Lung microvascular endothelial cell (primary cell): ENCODE data around the gene SYT1. TPM values are rescaled to one million over a fixed set of nuclear protein-coding genes. Genes with fewer than 3 reads are reported as not detected.

Experiments
- DNase-seq, 2 donors: peaks; one replicate each; pipeline versions ENCODE4 v3.0.0 to v3.0.0-alpha.2; 2010; ENCODE audit warnings: low read depth in 2 of 2
- total RNA-seq: library from RNA; depleted of rRNA; stranded (reverse); fragments of >200 nt; gene quantifications from 2 replicates; pipeline ENCODE4 v1.2.1, GENCODE V29; 2014

The SYT1 gene
- total RNA-seq, 1 donor from 2014 or later: 5.4 TPM

- no peak for DNase-seq
Observed at GRCh38 chr12:79434561-79434960, 570.0 kb downstream of the SYT1 start.

DNA sequence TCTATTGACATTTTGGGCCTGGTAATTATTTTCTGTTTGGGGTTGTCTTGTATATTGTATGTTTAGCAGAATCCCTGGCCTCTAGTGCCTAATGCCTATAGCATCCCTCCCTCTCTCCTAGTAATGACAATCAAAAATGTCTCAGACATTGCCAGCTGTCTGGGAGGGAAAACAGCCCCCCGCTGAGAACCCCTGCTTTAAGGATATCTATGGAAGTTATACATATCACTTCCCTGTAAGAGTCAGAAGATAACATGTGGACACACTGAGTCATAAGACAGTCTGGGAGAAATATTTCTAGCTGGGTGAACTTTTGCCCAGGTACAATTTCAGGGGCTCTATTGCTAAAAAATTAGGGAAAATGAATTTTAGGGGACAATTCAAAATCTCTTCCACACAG lies 571.2 kb downstream of the SYT1 start:
- no peak for DNase-seq

DNA sequence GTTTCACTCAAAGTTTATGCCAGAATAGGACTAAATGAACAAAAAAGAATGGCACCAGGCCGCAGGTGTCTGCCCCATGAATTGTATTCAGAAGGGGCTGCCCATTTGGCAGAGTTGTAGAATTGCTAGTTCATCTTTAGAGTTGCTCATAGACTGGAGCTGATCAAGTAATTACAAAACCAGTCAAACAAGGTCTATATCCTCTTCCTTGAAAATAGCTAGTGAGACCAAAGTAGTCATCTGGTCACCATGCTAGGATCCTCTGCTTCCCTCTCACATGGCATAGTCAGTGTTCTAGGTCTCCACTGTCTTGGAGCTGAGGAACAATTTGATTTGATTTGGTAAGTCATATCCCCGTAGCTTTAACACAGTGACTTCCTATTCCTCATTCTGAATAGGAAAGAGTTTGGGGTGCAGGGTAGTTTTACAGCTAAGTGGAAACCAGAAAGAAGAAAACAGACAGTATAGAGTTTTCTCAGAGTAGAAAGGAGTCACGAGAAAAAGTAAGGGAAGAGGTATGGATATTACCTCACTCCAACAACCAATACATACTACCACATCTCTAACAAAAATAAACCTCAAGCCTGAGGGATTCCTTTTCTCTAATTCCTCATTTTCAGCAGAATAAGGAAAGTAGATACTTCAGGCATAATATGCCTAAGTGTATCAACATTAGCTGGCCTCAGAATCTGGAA lies 574.1 kb downstream of the SYT1 start:
- no peak for DNase-seq

DNA sequence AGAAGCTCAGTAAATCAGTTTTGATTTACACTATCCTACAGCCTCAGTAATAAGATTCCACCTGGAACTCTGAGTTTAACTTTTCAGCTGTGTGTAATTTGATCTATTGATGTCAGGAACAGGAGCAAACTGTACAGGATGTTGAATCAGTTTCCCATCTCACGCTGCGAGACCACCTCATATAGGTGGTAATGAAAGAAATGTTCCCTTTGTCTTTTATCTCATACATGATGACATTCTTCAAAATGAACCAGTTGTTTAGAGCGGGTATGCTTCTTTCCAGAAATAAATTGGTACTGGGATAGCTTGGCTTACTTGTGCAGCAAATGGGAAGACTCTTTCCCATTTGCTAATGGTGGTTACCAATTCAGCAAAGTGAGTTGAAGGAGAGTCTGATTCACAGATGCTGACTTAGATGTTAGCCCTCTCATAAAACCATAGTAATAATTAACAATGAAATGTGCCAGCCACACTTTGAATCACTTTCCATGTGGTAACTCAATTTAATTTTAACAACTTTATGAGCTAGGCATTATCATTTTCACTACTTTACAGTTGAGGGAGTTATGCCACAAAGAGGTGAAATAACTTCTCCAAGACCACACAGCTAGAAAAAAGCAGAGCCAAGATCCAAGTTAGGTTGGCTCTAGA lies 574.7 kb downstream of the SYT1 start:
- DNase-seq: peak; percentile 71 to 88

- DNase-seq: peak in 1 of 2 donors; percentile 28
Observed at GRCh38 chr12:79441534-79441933, 577.0 kb downstream of the SYT1 start.

DNA sequence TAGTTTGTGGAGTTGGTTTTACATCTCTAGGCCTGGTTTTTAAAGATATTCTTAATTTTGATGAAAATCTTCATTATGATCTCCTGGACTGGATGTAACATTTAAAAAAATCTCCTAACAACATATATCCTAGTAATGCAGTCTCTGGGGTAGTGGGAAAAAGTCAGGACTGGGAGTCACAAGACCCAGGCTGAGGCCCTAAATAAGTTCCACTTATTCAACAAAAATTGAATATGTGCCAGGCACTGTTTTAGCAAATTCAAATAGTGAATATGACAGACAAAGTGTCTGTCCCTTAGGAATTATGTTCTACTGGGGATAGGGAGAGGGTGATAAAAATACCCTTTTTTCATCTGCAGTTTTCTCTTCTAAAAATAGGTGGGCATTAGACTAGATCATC lies 577.8 kb downstream of the SYT1 start:
- DNase-seq: peak in 1 of 2 donors; percentile 51

DNA sequence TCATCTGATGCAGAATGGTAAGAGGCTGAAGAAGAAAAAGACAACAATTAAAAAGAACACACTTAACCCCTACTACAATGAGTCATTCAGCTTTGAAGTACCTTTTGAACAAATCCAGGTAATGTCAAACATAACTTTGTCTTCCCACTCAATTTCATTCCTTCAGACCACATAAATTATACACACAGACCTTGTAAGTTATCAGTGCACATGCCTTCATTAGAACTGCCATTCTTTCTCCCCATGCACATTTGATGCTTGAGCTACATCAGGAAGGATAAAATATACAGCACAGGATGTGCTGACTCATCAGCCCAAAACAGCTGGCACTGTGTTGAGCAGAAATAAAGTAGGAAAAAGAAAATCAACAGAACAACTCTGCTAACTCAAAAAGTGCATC lies 579.5 kb downstream of the SYT1 start:
- peak; percentile 73 to 86 for DNase-seq

DNA sequence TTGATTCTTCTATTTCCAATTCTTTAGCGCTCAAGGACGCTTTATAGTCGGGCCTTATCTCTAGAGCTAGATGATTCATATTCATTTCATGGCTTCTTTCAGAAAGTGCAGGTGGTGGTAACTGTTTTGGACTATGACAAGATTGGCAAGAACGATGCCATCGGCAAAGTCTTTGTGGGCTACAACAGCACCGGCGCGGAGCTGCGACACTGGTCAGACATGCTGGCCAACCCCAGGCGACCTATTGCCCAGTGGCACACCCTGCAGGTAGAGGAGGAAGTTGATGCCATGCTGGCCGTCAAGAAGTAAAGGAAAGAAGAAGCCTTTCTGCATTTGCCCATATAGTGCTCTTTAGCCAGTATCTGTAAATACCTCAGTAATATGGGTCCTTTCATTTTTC lies 584.2 kb downstream of the SYT1 start:
- no peak for DNase-seq

GRCh38 chr12:79451365-79451764 lies 586.8 kb downstream of the SYT1 start:
- peak in 1 of 2 donors; percentile 68 for DNase-seq

DNA sequence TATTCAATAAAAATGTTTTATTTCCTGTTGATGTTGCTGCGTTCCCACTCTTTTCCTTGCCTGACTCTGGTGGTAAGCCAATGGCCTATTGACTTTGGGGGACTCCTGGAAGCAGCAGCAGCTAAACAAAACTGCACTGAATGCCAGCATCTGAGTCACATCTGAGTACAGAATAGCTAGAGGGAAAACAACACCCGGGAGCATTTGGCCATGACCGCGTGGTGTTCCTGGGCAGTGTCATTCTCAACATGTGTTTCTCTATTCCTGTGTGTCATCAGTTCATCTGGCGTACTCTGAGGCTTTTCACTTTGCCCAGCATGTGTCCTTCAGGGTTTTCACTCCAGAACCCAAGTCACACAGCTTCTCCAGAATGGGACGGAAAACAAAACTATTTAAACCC lies 587.4 kb downstream of the SYT1 start:
- peak; percentile 98 to 99 for DNase-seq

GRCh38 chr12:79452906-79453305 lies 588.3 kb downstream of the SYT1 start:
- no peak for DNase-seq

GRCh38 chr12:79453820-79454219 lies 589.2 kb downstream of the SYT1 start:
- no peak for DNase-seq

- peak; percentile 86 to 92 for DNase-seq
Observed at GRCh38 chr12:79454338-79454843, 589.8 kb downstream of the SYT1 start.

GRCh38 chr12:79455286-79455685 lies 590.7 kb downstream of the SYT1 start:
- peak in 1 of 2 donors; percentile 26 for DNase-seq

DNA sequence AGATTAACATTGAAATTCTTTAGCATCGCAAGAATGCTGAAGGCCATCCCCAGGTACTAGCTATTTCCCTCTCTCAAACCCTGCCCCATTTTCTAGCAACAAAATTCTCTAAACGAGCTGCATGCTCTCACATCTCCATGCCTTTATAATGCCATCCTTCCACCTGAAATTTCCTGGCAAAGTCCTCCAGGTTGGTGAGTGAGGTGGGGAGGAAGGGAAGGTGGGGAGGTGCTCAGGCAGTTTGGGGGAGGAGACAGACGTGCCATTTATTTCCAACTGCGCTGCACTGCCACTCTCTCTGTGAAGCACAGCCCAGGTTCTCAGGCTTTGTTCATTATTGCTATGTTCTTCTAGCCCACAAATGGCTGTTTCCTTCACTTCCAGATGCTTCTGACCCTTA lies 617.7 kb downstream of the SYT1 start:
- DNase-seq: no peak

DNA sequence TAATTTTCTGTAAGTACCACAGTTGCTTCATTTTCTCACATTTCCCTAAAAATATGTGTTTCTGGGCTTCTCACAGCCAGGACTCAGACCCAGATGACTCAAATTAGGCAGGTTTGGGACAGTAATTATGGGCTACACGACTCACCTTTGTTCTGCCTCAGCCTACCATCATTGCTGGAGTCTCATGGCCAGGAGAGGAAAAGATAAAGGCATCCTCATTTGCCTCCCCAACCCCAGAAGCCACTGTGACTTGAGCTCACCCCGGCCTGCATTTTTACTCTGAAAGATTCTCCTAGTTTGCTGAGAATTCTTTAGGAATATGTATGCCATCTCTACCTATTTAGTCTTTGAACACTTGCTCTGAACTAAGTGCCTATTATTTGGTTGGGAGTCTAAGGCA lies 618.3 kb downstream of the SYT1 start:
- no peak for DNase-seq

DNA sequence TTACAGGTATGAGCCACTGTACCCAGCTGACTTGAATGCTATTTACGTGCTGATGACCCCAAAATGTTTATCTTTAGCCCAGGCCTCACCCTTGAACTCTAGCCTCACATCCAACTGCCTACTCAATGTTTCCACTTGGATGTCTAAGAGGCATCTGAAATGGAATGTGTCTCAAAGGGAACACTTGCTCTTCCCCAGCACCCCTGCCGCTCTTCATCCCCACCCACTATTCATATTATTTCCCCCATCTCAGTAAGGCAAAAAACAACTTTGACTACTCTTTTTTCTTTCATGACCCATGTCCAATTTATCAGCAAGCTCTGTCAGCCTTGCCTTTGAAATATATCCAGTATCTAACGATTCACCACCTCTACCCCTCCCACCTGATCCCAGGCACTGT lies 621.6 kb downstream of the SYT1 start:
- no peak for DNase-seq

DNA sequence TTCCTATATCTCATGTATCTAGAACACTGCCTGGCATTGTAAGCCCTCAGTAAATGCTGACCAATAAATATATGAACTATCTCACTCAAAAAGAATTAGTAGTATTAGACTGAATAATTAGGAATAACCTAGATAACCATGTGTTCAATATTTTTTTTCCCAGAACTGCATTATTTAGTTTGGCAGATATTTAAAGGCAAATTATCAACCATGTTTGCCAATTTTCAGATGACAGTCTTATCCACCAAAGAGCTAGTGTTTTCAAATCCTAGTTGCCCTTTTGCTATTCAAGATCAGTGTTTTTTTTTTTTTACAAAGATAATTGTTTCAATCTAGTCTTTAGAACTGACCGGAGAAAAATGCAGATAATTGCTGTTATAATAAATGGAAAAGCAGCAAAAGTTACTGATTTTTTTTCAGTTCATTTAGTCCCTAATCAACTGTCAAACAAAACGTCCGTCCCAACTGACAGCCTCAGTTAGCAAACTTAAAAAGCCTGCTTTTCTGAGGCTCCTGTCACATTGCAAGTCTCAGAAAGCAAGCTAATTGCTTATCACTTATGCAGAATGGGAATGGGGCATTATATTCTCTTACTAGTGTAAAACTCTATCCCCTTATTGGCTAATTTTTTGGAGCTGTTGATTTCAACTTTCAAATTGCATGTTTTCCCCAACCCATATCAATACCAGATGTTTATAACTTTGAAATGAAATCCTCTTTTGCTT lies 623.0 kb downstream of the SYT1 start:
- no peak for DNase-seq
